Fibroblast of upper back skin (primary cell): Measurements from ENCODE around the gene TNC.
A peak's percentile ranks its signal among the peaks of the same experiment; 100 is the strongest.
"Not testable (repeated sequence)": the region's sequence is repeated elsewhere in the genome, so short reads cannot be mapped to it uniquely, and the experiment has no call there.

ENCODE experiments used
- DNase-seq: peaks from one replicate; pipeline ENCODE4 v3.0.0-alpha.2; 2013

Gene TNC

DNA sequence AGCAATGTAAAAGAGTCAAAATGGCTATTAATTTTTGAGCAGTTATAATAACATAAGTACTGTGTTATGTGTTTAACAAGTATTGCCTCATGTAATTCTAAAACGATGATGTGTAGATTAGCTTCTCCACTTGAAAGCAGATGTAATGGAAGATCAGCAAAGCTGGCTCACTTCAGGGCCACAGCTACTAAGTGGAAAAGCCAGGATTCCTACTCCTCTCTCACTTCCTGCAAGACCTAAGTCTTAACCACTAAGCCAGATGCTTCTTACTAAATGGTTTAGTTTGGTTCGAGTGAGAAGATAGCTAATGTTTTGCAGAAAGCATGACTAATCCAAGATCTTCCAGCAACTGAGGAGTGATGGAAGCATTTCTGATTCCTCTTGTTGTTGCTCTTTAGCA lies 15.7 kb upstream of the TNC start:
- DNase-seq = peak; percentile 94

DNA sequence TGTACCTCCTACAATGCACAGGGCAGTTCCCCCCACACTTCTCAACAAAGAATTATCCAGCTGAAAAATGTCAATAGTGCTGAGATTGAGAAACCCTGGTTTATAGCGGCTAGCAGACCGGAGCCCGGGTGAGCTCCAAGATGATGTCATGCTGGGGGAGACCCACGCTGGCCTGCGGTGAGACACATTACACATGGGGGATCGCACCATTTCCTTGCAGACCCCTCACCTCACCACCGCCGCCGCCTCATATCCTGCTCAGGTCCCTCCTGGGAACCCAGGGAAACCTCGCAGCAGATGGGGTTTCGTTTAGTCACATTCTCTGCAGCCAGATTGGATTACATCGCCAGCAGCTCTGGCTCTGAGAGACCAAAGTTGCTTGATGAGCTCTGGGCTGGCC lies 14.7 kb upstream of the TNC start:
- peak; percentile 93 for DNase-seq

DNA sequence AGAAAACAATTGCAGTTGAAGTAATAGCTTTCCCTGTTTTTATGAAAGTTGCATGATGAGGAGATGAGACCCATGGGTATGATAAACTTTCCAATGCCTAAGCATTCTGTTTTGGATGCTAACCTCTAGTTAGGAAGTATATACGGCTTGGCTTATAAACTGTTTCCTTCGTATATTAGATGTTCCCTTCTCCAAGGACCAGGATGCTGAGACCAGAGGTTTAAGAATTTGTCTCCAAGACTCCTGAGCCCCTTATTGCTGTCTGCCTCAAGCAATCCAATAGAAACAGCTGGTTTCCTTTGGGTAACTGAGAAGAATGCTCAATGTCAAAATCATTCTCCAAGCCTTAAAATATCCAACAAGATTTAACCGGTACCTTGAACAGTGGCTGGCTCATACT lies 12.2 kb upstream of the TNC start:
- DNase-seq = no peak

DNA sequence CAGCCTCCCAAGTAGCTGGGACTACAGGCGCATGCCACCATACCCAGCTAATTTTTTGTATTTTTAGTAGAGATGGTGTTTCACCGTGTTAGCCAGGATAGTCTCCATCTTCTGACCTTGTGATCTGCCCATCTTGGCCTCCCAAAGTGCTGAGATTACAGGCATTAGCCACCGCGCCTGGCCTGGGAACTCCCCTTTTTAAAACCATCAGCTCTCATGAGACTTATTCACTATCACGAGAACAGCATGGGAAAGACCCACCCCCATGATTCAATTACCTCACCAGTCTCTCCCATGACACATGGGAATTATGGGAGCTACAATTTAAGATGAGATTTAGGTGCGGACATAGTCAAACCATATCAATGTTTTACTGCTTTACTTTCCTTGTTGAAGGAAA lies 10.8 kb upstream of the TNC start:
- DNase-seq = not testable (repeated sequence)

DNA sequence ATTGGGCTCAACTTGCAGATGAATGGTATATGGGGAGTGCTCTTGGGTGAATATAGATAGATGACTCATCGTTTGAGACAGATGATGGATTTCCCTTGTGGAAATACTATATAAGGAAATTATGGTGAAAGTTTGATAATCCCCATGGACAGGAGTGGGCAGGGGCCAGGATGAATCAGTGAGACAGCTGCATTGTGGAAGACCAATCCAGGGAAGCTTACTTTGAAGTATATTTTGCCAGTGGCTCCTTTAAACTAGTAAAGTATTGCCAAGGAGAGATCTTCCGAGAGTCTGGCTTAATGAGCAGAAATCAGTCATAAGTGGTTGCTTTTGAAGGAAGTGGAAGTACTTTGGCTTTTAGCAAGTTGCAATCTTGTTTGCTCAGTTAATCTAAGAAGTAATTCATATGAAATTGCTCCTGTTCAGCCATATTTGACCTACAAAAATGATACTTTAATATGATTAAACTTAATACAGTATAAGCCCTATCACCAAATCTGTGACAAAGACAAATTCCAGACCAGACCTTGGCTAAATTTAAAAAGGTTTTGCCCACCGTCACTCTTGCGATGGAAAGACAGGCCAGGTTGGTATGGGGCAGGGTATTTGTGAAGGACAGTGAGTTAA lies 9.3 kb upstream of the TNC start:
- peak; percentile 97 for DNase-seq

DNA sequence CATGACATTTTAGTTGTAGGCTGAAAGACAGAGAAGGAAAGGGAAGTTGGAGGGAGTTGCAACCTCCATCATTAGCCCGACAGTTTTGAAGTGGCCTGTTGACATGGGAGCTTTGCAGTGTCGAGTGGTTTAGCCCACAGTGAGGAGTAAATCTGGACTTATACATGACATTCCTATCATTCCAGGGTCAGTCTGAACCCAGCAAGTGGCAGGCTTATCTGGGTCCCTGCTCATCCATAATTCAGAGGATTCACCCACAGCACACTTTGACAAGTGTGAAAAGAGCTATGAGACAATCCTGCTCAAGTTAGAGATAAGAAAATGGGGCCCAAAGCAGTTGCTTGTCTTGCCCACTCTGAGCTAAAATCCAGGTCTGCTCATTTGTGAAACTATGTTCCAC lies 8.4 kb upstream of the TNC start:
- peak; percentile 57 for DNase-seq

DNA sequence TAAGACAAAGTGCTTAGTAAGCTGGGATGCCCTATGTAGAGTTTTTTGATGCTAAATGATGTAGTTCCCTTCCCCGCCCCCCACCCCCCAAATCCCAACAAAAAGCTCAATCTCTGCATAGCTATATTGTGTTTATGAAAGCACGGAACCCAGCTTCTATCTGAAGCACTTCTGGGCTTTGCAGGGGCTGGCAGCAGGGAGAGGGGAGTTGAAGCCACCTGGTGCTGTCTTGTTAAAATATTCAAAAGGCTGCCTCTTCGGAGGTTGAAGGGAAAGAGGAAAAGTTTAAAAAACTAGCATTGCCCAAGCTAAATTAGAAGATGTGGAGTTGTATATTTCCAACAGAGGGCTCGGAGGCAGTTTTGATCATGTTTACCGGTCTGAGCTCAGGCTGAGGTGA lies 5.0 kb upstream of the TNC start:
- no peak for DNase-seq

DNA sequence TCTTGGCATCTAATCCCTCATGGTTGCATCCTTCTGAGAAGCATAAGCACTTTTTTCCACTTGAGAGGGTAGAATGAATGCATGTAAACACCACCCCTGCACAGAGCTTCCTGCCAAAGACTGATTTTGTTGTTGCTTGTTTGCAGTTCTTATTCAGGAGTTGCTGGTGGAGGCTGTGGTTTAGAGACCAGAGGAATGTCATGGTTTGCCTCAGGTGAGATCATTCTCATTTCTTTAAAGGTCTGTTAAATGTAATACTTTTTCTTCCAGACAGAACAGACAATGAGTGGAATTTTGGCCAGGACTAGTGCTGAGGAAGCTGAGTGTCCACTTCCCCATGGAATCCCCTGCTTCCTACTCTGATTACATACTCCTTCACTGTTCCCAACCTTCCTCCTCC lies 3.2 kb upstream of the TNC start:
- DNase-seq = peak; percentile 65

DNA sequence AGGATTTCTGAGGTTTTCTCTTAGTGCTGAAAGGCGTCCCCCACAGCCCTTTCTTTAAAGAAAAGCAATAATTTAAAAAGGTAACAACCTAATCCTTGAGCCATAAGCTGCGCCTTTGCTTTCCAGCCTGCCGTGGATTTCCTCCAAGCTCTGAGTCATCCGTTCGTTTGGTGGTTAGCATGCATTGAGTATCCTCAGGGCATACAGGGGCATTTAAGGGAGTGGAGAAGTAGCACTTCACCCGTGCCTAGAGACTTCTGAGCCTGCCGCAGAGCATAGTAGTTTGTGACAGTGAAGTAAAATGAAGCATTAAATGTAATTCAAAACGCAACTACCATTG lies 892 bp upstream of the TNC start:
- DNase-seq = peak; percentile 96

DNA sequence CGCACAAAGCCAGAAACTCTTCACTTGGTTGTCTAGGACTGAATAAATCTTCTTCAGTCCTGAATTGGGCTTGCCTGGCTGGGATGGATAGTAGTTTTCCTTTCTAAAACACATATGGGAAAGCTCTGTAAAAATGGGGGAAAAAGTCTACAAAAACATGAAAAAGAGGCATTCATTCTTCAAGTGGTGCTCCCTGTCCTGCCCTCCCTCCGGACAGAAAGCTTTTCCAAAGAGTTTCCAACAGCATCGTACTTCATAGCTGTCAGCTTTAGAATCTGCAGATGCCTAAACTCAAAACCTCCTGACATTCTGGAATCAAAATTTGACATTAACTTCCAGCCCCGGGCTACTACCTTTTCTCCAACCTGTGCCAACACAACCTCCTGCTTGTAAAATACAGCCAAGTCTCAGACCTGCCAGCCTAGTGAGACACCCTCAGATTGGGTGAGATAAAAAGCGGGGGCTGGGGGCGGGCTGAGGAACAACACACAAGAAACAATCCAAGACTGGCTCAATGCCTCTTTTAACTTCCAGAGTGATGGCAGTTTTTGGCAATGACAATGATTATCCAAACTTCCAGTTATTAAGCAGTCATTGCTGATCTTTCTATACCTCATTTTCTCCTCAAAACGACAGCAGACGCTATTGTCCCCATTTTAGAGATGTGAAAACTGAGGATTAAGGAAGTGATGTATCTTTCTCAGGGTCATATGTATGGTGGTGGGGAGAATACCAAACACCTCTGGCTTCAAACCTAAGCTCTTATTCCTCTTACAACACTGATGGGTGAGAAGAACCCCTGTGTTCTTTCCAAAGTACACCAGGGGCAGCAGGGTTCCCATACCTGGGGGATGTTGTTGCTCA lies 1.3 kb downstream of the TNC start:
- no peak for DNase-seq

DNA sequence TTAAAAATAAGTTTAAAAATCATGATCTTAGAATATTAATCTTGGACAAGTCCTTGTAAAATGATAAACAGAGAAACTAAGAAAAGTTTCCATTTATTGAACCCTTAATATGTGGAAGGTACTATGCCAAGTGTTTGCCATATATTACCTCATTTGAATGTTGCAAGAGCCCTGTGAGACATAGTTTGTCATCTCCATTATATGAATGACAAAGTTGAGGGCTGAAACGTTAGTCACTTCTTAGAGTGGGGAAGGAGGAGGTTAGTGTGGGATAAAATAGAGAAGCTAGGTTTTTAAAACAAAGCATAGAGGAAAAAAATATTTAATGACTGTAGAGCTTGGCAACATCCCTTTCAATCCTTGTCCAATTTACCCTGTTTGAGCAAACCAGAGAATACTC lies 2.0 kb downstream of the TNC start:
- DNase-seq = peak; percentile 87

DNA sequence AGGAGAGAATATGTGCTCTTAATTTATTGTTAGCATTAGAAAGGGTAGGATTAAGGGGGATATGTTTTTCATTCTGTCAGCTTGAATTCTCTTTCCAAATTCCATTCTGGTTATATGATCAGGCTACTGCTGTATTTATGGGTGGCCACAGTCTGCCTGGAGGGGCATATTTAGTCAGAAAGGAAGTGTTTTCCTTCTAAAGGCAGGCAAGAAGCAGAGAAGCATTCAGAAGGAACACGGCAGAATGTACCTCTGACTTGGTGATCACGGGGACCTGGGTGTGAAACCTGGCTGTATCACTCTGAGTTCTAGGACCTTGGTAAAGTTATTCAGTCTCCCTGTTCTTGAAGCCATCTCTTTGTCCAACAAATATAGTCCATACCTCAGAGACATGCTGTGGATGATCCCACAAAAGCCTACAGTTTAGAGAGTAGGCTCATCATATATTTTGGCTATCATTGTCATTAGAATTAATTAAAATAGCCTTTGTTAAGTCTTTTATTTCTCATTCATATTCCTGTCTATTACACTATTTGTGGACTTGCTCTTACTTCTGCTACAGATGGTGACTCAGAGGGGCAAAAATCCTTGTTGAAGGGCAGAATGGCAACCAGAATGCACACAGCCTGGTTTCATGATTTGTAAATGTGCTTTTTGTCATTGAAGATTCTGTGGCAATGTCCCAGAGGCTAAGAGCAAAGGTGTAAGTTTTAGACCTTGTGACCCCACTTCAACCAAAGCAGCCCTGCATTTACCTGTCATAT lies 2.7 kb downstream of the TNC start:
- peak; percentile 79 for DNase-seq

DNA sequence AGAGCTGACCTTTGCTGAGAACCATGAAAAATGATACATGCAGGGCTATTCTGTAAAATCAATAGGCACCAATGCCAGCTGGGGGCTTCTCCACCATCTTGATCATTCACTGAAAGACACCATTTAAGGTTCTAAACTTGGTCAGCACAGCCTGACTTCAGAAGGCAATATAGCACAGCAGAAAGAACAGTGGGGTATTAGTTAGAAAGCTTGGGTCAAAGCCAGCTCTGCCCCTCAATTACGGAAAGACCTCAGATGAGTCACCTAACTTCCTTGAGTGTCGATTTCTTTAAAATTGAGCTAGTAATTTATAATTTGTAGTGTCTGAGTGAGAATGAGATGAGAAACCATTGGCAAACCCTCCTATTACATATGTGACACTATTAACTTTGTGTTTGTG lies 3.4 kb downstream of the TNC start:
- peak; percentile 57 for DNase-seq

DNA sequence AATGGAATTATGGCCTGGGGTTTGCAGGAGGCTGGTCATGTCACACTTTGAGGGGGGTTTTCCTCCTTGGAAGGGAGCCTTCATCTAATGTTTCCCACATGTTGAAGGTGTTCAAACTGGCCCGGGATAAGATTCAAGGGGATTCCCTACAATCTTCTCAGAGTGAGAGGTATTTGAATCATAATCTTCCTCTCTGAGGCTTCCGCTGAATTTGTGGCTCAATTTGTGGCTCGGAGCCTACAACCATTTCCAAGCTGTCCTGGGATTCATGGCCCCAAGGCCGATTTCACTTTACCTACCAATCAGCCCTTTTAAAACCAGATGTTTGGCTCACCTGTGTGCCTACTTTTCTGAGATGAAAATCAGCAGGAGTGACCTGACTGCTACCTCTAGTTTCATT lies 3.9 kb downstream of the TNC start:
- no peak for DNase-seq

DNA sequence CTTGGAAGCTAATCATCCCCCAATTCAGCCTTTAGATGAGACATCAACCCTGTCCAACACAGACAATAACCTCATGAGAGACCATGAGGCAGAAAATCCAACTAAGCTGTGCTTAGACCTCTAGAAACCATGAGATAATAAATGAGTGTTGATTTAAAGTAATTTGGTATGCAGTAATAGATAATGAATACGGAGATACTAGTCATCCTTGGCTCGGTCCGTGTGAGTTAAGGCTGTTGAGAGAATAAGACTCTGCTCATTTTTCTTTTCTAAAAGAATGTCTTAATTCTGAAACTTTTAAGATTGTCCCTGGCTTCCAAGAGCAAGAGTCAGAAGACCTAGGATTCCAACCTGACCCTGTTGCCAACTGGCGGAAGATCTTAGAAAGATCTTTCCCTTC lies 6.1 kb downstream of the TNC start:
- DNase-seq = no peak

DNA sequence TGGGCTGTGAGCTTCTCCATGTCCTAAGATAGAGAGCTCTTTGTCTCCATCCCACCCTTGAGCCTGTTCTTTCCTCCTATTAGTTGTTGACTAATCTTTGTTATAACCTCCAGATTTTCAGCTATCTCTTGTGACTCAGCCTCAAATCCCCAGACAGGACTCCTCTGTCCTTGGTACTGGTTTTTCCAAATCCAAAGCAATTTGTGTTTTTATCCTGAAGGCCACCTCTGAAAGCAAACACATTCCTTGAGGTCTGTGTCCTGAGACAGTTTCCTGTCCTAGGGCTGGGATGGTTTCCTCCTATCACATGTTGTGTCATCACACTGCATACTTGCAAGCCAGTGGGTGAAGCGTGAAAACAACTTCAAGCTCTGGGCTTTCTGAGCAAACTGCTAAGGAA lies 8.5 kb downstream of the TNC start:
- DNase-seq = peak; percentile 74

DNA sequence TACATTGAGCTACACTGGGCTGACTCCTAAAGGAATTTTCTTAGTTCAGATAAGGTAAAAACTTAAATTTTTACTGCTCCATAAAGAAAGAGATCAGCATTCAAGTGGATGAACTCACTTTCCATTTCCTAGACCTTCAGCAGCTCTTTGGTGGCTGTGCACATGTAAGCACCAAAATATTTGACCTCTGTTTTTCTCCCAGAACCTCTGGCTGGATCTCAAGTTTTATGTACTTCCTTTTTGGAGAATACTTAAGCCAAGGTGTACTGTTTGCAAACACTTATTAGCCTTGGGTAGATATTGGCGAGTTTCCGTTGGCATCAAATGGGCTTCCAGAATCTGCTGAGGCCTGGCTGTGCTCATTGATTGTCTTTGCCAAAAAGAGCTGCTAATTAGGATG lies 10.3 kb downstream of the TNC start:
- DNase-seq = peak; percentile 46

DNA sequence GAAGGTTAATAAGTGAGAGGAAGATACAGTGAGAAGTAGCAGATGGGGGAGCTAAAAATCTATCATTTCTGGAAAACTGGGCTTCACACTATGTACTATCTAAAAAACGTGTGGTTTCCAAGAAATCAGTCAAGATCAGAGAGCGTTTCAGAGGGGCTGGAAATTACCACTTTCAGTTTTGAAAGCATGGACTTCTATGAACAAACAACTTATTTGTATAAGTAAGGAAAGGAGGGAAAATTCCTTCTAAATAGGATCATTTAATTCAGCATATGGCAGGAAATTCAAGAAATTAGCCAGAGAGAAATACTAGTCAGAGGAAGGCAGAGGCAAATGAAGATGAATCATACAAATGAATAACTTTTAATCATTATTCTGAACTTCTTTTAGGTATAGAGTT lies 11.3 kb downstream of the TNC start:
- peak; percentile 60 for DNase-seq

DNA sequence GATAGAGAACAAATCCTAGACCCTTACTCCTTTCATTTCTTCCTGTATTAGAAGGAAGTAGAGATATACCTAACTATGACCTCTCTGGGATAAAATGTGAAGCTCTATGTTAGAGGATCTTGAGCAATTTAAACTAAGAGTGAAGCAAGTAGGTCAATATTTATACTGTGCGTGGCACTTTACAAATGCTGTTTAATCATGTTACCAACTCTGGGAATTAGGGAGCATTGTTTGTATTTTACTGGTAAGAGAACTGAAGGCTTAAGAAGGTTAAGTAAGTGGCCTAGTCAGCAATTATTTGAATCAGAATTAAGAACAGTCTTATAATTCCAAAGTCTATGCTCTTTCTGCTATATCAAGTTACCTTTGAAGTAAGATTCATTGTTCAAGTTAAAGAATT lies 12.0 kb downstream of the TNC start:
- no peak for DNase-seq

DNA sequence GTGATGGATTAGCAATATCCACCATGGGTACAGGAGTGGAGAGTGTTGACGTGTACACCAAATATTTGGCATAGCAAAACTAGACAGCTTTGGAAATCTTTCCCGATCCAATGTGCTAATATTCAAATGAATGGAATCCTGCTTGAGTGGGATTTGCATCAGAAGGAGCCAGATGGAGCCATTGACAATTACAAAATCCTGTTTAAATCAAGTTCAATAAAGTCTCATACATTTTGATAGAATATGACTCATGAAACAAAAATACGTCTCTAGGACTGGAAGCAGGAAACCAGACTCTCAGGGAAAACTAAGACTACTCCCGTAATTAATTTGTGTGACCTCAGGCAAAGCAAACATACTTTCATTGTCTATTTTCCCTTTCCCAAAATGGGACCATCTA lies 13.0 kb downstream of the TNC start:
- peak; percentile 97 for DNase-seq

DNA sequence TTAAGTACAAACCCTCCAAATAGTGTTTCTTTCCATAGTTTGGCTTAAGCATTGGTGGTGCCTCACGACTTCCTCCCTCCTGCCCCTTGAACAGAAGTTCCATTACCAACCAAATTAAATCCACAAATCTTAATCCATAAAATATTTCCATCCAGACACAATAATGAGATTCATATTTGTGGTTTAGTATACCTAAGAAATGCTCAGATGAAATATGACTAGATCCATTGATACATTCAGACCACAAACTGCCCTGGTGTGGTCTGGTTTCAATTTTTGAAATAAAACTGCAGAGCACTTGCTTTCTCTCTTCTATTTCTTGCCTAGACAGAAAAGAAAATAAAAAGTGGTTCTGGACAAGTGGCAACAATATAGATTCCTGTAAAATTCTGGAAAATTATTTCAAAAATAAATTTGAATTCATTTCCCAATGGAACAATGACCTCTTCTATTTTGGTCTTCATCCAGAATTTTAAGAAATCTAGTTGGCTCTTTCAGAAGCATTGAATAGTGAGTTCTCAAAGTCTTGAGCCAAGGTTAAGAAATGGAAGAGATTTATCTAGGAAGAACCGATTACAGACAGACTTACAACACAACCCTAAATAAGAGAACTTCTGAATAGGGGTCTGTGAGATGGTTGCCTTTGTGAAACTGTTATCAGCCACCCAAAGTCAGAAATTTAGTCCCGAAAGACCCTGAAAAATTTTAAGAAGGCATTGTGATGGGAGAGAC lies 14.0 kb downstream of the TNC start:
- DNase-seq = peak; percentile 90

DNA sequence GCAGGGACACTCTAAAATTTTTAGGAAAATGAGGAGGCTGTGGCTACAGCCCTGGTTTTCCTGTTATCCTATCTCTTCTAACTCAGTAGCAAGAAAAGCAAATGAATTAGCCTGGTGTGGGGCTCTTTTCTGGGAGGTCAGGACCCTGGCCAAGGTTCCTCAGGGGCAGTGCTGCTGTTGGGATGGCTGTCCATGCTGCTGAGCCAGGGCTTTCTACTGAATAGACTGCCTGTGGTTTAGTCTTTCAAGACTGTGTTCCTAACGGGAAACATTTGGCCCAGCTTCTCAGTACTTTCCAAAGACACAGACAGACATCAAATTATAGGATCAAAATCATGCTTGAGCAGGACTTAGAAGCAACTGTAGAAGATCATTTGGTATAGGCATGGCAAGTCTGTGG lies 18.1 kb downstream of the TNC start:
- peak; percentile 57 for DNase-seq

DNA sequence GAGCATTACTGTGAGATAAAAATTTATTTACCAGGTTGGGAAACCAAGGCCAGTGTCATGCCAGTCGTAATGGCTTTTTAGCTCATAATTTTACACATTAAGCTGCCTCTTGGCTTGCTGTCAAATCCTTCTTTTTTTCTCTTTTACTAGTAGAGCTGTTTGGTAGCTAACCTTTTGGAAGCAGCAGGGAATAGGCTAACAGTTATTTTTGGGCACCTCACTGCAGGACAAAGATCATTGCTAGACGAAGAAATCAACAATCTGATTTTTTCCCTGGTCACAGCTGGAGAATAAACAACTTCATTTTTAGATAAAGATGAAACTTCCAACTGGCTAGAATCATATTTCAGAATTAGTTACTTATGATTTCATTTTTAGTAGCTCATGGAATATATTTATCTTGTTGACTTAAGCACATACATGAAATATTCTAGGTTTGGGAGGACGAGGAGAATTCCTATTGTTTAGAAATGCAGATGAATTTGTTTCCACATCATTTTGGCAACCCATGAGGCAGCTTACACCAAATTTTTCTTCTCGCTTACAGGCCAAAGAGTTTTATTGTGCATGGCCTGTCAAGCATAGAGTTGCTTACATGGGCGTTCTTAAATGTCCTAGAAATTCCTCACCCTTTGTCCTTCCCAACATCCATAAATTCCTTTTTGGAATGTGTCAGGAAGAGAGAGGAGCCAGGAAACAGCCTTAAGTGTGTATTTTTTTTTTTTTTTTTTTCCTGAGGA lies 19.6 kb downstream of the TNC start:
- DNase-seq = peak; percentile 84
